Measurements from ENCODE around the gene GCAT. TPM values are rescaled to one million over a fixed set of nuclear protein-coding genes. Genes with fewer than 3 reads are reported as not detected.

The GCAT gene
- total RNA-seq, 1 experiment from 2014 or later = 35.1 TPM

DNA sequence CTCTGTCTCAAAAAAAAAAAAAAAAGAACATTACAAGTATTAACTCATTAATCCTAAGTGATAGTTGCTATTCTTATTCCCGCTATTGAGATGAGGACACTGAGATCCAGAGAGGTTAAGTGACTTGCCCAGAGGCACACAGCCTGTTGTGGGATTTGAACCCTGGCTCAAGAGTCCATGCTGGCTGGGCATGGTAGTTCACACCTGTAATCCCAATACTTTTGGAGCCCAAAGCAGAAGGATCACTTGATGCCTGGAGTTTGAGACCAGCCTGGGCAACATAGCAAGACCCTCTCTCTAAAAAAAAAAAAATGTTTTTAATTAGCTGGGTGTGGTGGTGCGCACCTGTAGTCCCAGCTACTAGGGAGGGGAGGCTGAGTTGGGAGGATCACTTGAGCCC is 4.1 kb downstream of the GCAT start:
- DNase-seq = no peak
- H3K27me3 ChIP-seq (ENCODE audit: control insufficient read depth, insufficient read depth, low read length) = peaks cover 10% of the 10 kb centered on the region
- H3K36me3 ChIP-seq (replicated peaks; ENCODE audit: control insufficient read depth, insufficient read depth, low read length) = peaks cover 8% of the 10 kb centered on the region
- H3K4me3 ChIP-seq (ENCODE audit: insufficient read depth, low read depth, low read length) = no peak overlapping the region

DNA sequence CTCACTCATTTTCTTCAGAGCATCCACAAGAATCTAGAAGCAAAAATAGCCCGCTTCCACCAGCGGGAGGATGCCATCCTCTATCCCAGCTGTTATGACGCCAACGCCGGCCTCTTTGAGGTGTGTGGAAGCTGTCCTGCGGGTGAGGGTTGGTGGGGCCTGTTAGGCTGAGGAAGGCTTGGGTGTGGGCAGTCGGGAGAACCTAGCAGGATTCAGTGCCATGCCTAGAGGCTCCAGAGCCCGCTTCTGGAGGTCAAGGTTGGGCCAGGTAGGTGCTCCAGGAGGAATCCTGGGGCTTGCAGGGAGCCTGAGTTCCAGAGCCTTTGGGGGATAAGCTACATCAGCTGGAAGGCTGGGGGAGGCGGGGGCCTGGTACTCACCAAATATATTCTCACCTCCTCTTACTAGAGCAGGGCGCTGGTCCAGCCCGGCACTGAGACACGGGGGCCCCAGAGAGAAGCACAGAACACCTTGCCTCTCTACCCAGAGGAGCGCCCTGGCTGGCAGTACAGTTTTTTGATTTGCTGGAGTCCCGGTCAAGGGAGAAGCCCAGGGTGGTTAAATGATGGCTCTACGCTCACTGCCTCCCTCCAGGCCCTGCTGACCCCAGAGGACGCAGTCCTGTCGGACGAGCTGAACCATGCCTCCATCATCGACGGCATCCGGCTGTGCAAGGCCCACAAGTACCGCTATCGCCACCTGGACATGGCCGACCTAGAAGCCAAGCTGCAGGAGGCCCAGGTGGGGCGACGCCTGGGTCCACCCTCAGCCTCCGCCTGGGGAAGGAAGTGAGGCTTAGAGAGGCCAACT is 5.3 kb downstream of the GCAT start:
- no peak for DNase-seq
- no peak overlapping the region for H3K4me3 ChIP-seq (ENCODE audit: insufficient read depth, low read depth, low read length)
- peaks cover 8% of the 10 kb centered on the region for H3K36me3 ChIP-seq (replicated peaks; ENCODE audit: control insufficient read depth, insufficient read depth, low read length)
- H3K27me3 ChIP-seq (ENCODE audit: control insufficient read depth, insufficient read depth, low read length) = peaks cover 7% of the 10 kb centered on the region

GRCh38 chr22:37815593-37815992 is 7.9 kb downstream of the GCAT start:
- H3K36me3 ChIP-seq (replicated peaks; ENCODE audit: control insufficient read depth, insufficient read depth, low read length) = peaks cover 8% of the 10 kb centered on the region
- peaks cover 19% of the 10 kb centered on the region for H3K27me3 ChIP-seq (ENCODE audit: control insufficient read depth, insufficient read depth, low read length)
- H3K4me3 ChIP-seq (ENCODE audit: insufficient read depth, low read depth, low read length) = no peak overlapping the region
- no peak for DNase-seq

- H3K4me3 ChIP-seq (ENCODE audit: insufficient read depth, low read depth, low read length) = no peak overlapping the region
- peaks cover 8% of the 10 kb centered on the region for H3K36me3 ChIP-seq (replicated peaks; ENCODE audit: control insufficient read depth, insufficient read depth, low read length)
- DNase-seq = no peak
- peaks cover 22% of the 10 kb centered on the region for H3K27me3 ChIP-seq (ENCODE audit: control insufficient read depth, insufficient read depth, low read length)
These were observed 8.9 kb downstream of the GCAT start for GRCh38 chr22:37816543-37817180.

DNA sequence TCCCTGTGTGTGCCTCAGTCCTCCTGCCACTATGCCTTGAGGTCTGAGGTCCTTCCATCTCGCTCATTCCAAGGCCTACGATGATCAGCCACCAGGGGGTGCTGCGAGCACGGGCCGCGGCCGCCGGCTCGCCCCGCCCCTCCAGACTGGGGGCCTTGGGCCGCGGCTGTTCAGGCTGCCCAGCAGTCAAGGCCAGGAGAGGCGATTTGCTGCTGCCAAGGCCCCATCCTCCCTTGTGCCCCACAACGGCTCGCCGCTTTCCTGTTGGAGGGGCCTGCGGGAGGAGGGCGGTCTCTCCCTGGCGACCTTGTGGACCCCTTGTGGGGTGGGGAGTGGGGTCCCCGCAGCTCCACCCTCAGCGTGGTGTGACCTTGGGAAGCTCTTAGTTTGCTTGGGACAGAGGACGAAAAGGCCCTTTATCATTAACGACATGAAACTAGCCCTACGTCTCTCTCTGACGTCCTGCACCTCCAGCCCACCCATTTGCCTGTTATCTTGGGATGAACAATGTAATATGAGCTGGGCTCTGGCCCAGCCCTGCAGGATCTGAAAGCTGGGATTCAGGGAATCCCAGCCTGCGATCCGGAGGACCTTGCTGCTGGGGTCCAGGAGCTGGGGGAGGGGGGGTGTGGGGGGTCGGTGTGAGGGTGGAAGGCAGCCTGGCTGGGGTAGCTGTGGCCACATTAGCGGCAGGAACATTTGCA is 10.1 kb downstream of the GCAT start:
- Histone ChIP-seq H3K4me3 (ENCODE audit: insufficient read depth, low read depth, low read length) (peak overlapping the region; percentile 49), H3K36me3 (replicated peaks; ENCODE audit: control insufficient read depth, insufficient read depth, low read length) (peaks cover 8% of the 10 kb centered on the region), H3K27me3 (ENCODE audit: control insufficient read depth, insufficient read depth, low read length) (peaks cover 25% of the 10 kb centered on the region)
- DNase-seq = peak; percentile 99

GRCh38 chr22:37818409-37819104 is 10.8 kb downstream of the GCAT start:
- H3K36me3 ChIP-seq (replicated peaks; ENCODE audit: control insufficient read depth, insufficient read depth, low read length) = peaks cover 8% of the 10 kb centered on the region
- peak; percentile 91 for DNase-seq
- H3K27me3 ChIP-seq (ENCODE audit: control insufficient read depth, insufficient read depth, low read length) = peaks cover 28% of the 10 kb centered on the region
- H3K4me3 ChIP-seq (ENCODE audit: insufficient read depth, low read depth, low read length) = peak overlapping the region; percentile 49

GRCh38 chr22:37819105-37819433 is 11.3 kb downstream of the GCAT start:
- DNase-seq = no peak
- Histone ChIP-seq H3K27me3 (ENCODE audit: control insufficient read depth, insufficient read depth, low read length) (peaks cover 31% of the 10 kb centered on the region), H3K36me3 (replicated peaks; ENCODE audit: control insufficient read depth, insufficient read depth, low read length) (peaks cover 8% of the 10 kb centered on the region), H3K4me3 (ENCODE audit: insufficient read depth, low read depth, low read length) (peak overlapping the region; percentile 49)

GRCh38 chr22:37820350-37820749 is 12.6 kb downstream of the GCAT start:
- no peak overlapping the region for H3K4me3 ChIP-seq (ENCODE audit: insufficient read depth, low read depth, low read length)
- peaks cover 5% of the 10 kb centered on the region for H3K36me3 ChIP-seq (replicated peaks; ENCODE audit: control insufficient read depth, insufficient read depth, low read length)
- H3K27me3 ChIP-seq (ENCODE audit: control insufficient read depth, insufficient read depth, low read length) = peaks cover 43% of the 10 kb centered on the region
- DNase-seq = no peak

DNA sequence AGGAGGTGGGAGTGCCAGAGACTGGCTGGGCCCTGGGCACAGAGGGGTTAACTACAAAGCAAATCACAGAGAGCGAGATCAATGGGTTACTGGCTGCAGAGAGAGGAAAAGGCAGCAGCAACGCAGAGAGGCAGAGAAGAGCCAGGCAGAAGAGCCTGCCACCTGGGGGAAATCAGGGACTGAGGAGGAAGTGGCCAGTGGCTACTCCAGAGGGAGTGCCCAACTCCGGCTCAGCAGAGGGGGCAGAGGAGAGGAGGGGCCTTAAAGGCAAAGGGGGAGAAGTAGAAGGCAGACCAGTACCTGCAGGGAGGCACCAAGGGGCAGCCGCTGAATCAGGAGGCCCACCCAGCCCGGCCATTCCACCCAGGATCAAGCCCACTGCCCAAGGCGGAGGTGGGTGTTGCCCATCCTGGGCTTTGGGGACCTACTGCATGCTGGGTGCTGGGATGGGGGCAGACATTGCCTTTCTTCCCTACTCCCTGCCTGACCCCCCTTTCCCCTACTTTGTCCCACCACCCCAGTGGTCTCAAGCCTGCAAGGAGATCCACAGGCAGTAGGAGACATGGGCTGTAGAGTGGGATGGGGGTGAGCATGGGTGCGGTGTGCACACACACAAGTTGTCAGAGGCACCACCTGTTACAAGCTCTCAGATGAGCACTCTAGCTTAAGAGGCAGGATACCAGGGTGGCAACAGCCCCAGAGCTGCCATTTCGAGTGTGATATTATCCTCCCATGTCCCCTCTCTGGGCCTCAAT is 14.5 kb downstream of the GCAT start:
- DNase-seq = peak; percentile 84
- peaks cover 48% of the 10 kb centered on the region for H3K27me3 ChIP-seq (ENCODE audit: control insufficient read depth, insufficient read depth, low read length)
- H3K36me3 ChIP-seq (replicated peaks; ENCODE audit: control insufficient read depth, insufficient read depth, low read length) = no peaks in the 10 kb centered on the region; the same call in 1 of the 2 replicates
- no peak overlapping the region for H3K4me3 ChIP-seq (ENCODE audit: insufficient read depth, low read depth, low read length)

GRCh38 chr22:37823134-37823985 is 15.6 kb downstream of the GCAT start, which contains the start of gene GALR3:
Gene GALR3 (plus strand): TSS chr22:37823382. CDS start chr22:37823407, 25 bp downstream.
- Histone ChIP-seq H3K27me3 (ENCODE audit: control insufficient read depth, insufficient read depth, low read length) (peaks cover 47% of the 10 kb centered on the region), H3K4me3 (ENCODE audit: insufficient read depth, low read depth, low read length) (no peak within 1 kb of the TSS), H3K36me3 (replicated peaks; ENCODE audit: control insufficient read depth, insufficient read depth, low read length) (no peaks in the 10 kb centered on the region)
- DNase-seq = peak; percentile 71

- peak; percentile 91 for DNase-seq
- Histone ChIP-seq H3K27me3 (ENCODE audit: control insufficient read depth, insufficient read depth, low read length) (peaks cover 34% of the 10 kb centered on the region), H3K36me3 (replicated peaks; ENCODE audit: control insufficient read depth, insufficient read depth, low read length) (no peaks in the 10 kb centered on the region), H3K4me3 (ENCODE audit: insufficient read depth, low read depth, low read length) (peak overlapping the region; percentile 50)
These were observed 17.2 kb downstream of the GCAT start for GRCh38 chr22:37824674-37825641.

DNA sequence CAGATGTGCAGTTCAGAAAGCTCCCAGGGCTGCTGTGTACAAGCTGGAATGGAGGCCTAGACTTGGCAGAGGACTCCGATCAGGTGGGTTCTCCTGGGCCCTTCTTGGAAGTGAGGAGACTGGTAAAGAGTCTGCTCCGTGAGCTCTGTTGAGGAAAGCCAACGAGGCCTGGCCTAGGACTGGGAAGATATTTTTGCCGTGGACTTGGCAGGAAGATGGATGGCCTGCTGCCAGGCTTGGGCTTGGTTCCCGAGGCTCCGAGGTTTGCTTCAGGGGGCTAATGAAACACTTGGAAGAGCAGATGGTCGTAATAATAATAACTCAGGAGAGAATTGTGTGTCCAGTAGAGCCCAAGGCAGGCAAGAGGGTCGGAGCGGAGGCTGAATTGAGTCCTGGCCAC is 19.3 kb downstream of the GCAT start:
- H3K27me3 ChIP-seq (ENCODE audit: control insufficient read depth, insufficient read depth, low read length) = peaks cover 26% of the 10 kb centered on the region
- peak; percentile 36 for DNase-seq
- H3K4me3 ChIP-seq (ENCODE audit: insufficient read depth, low read depth, low read length) = no peak overlapping the region
- peaks cover 6% of the 10 kb centered on the region for H3K36me3 ChIP-seq (replicated peaks; ENCODE audit: control insufficient read depth, insufficient read depth, low read length)
